Natural killer cell (primary cell): ENCODE measurements around the gene GZMB. TPM values are rescaled to one million over a fixed set of nuclear protein-coding genes. Genes with fewer than 3 reads are reported as not detected.

Experiments used
- ATAC-seq, 3 donors: fragments of 150-1000 bp in 2 of 3; fragments of 200-7000 bp in 1 of 3; cut with Tn5 transposase; 1 replicate in 1 of 3; 2 replicates in 2 of 3; pipeline ENCODE4 v1.10.0; 2021; ENCODE audit warnings: mild to moderate bottlenecking in 2 of 3, moderate library complexity in 2 of 3
- DNase-seq, 2 donors: peaks; one replicate each; pipeline versions ENCODE4 v3.0.0 to v3.0.0-alpha.2; 2013 to 2021; ENCODE audit warnings: mixed read lengths in 1 of 2
- H3K27ac ChIP-seq: one replicate; pipeline ENCODE4 v1.5.1; 2013; ENCODE audit warnings: mild to moderate bottlenecking, low read length
- H3K27me3 ChIP-seq: one replicate; pipeline ENCODE4 v1.6.1; 2013; ENCODE audit warnings: low read length; ENCODE audit not compliant: control insufficient read depth, insufficient read depth
- H3K36me3 ChIP-seq: one replicate; pipeline ENCODE4 v1.6.1; 2013; ENCODE audit warnings: low read length; ENCODE audit not compliant: control insufficient read depth, insufficient read depth
- H3K4me1 ChIP-seq: one replicate; pipeline ENCODE4 v1.6.1; 2013; ENCODE audit warnings: low read length; ENCODE audit not compliant: control insufficient read depth, insufficient read depth
- H3K4me3 ChIP-seq: one replicate; pipeline ENCODE4 v1.5.1; 2013; ENCODE audit warnings: low read length
- H3K9me3 ChIP-seq: one replicate; pipeline ENCODE4 v1.6.1; 2013; ENCODE audit warnings: low read length; ENCODE audit not compliant: control insufficient read depth, insufficient read depth
- H3K27ac Mint-ChIP-seq, 2 donors: one replicate each; pipeline ENCODE4 v1.8.0; 2022; ENCODE audit warnings: mild to moderate bottlenecking in 2 of 2, mixed read lengths in 2 of 2, moderate library complexity in 1 of 2
- H3K27me3 Mint-ChIP-seq, 2 donors: one replicate each; pipeline ENCODE4 v1.8.0; 2022; ENCODE audit warnings: low read depth in 2 of 2, mixed read lengths in 2 of 2
- H3K36me3 Mint-ChIP-seq: one replicate; pipeline ENCODE4 v1.8.0; 2022; ENCODE audit warnings: mixed read lengths
- H3K4me1 Mint-ChIP-seq, 2 donors: one replicate each; pipeline ENCODE4 v1.8.0; 2022; ENCODE audit warnings: mixed read lengths in 2 of 2
- H3K4me3 Mint-ChIP-seq: one replicate; pipeline ENCODE4 v1.8.0; 2022; ENCODE audit warnings: mild to moderate bottlenecking, moderate library complexity, mixed read lengths
- H3K9me3 Mint-ChIP-seq, 2 donors: one replicate each; pipeline ENCODE4 v1.8.0; 2022; ENCODE audit warnings: mixed read lengths in 2 of 2
- WGBS: methylation state at CpG from one replicate; pipeline ENCODE4 v1.1.7; 2013; ENCODE audit warnings: missing lambda C conversion rate; ENCODE audit not compliant: insufficient coverage; 5-methylcytosine and 5-hydroxymethylcytosine counted together
- intact Hi-C: fragments of 100-400 bp; cut with micrococcal nuclease; formaldehyde crosslinking; loops from one replicate; pipeline ENCODE4 v1.14.2; 2022
- total RNA-seq, 4 donors: library from RNA; stranded (reverse); fragments of 120-200 nt in 1 of 4; gene quantifications; one replicate each; pipeline versions ENCODE4 v1.2.3 to v1.2.4, GENCODE V29; 2013 to 2022
- TF ChIP-seq, protein P1 (sequence below): fragments of 200-600 bp; IDR thresholded peaks from one replicate; pipeline ENCODE4 v1.8.0; 2022; ENCODE audit warnings: antibody characterized with exemption

Gene GZMB, protein sequence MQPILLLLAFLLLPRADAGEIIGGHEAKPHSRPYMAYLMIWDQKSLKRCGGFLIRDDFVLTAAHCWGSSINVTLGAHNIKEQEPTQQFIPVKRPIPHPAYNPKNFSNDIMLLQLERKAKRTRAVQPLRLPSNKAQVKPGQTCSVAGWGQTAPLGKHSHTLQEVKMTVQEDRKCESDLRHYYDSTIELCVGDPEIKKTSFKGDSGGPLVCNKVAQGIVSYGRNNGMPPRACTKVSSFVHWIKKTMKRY
- total RNA-seq, result 1,000 to 10,000 TPM; 1,176 to 1,565 (median 1,384) TPM
- total RNA-seq (2013), result 488 TPM

DNA sequence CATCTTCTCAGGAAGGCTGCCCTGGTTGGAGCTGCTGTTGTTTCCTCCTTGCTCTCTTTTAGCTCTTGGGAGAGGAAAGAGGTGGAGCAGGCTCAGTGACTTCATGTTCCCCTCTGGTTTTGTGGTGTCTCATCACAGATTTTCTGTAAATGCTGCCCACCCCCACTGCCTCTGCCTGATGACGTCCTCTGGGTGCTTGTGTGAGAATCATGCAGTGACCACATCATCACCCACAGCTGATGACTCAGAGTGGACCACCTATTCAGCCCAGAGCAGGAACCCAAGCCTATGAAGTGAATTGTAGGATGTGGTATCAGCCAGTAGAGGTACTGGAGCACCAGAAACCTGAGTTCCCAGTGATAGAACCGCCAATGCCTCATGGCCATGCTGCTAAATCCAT, at the start of gene GZMB:
TSS of gene GZMB (minus strand) at position 33 of the 400 bp plus-strand sequence. CDS start at position 3, 30 bp downstream.
- Histone ChIP-seq H3K36me3 (peaks cover 33% of the 10 kb centered on the region), H3K4me3 (peak within 1 kb of the TSS; percentile 72), H3K4me1 (peaks cover 52% of the 10 kb centered on the region), H3K27ac (peak within 1 kb of the TSS; percentile 99), H3K27me3 (no peaks in the 10 kb centered on the region), H3K9me3 (no peaks in the 10 kb centered on the region)
- H3K27me3 Mint-ChIP-seq, result no peaks in the 10 kb centered on the region
- peak within 1 kb of the TSS; percentile 94 for H3K4me3 Mint-ChIP-seq
- H3K9me3 Mint-ChIP-seq, result no peaks in the 10 kb centered on the region
- H3K4me1 Mint-ChIP-seq, result peaks cover 56 to 60% of the 10 kb centered on the region in 2 donors
- peak; percentile 72 to 89 (median 85) for ATAC-seq
- TF ChIP-seq, protein P1, sequence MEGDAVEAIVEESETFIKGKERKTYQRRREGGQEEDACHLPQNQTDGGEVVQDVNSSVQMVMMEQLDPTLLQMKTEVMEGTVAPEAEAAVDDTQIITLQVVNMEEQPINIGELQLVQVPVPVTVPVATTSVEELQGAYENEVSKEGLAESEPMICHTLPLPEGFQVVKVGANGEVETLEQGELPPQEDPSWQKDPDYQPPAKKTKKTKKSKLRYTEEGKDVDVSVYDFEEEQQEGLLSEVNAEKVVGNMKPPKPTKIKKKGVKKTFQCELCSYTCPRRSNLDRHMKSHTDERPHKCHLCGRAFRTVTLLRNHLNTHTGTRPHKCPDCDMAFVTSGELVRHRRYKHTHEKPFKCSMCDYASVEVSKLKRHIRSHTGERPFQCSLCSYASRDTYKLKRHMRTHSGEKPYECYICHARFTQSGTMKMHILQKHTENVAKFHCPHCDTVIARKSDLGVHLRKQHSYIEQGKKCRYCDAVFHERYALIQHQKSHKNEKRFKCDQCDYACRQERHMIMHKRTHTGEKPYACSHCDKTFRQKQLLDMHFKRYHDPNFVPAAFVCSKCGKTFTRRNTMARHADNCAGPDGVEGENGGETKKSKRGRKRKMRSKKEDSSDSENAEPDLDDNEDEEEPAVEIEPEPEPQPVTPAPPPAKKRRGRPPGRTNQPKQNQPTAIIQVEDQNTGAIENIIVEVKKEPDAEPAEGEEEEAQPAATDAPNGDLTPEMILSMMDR, result peak; percentile 34
- peak within 1 kb of the TSS; percentile 99 for H3K27ac Mint-ChIP-seq
- intact Hi-C loops, result loop anchor here (1.0 to 5.0 kb wide), 7 partner anchors 29 to 305 kb away; partner anchors contain the start of gene SDR39U1
- DNase-seq, result peak; percentile 87 to 90
- H3K36me3 Mint-ChIP-seq, result peaks cover 25% of the 10 kb centered on the region
- 36% methylated on average over 2 of the region's 2 CpGs for WGBS

DNA sequence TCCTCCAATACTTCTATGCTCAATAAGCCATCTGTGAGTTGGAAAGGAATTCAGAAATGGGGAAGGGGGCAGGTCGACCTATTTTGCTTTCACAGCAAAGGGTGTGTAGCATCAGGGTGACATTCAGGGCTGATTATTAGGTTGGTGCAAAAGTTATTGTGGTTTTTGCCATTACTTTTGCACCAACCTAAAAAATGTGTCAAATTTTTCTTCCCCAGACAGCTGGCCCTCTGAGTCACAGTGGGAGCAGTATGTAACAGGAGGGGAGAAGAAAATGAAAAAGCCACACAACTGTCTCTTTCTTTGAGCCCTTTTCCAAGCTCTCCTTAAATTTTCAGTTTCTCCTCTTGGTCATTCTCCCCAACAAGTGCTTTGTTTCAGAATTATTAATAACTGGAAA, 47.1 kb upstream of the GZMB start:
- no CpG with 5 or more reads among the region's 1 CpG for WGBS
- ATAC-seq (peak; percentile 16 to 25 (median 22)), DNase-seq (peak in 1 of 2 donors; percentile 32)
- Mint-ChIP-seq H3K27me3 (no peaks in the 10 kb centered on the region), H3K9me3 (no peaks in the 10 kb centered on the region), H3K27ac (peak overlapping the region; percentile 99), H3K4me1 (peaks cover 87 to 91% of the 10 kb centered on the region in 2 donors), H3K4me3 (peak overlapping the region; percentile 99), H3K36me3 (peaks cover 6% of the 10 kb centered on the region)
- peak overlapping the region; percentile 92 for H3K27ac ChIP-seq
- TF ChIP-seq, protein P1, result no peak
- intact Hi-C loops, result no loop called here
- no peaks in the 10 kb centered on the region for H3K9me3 ChIP-seq
- no peak overlapping the region for H3K4me3 ChIP-seq
- peaks cover 43% of the 10 kb centered on the region for H3K4me1 ChIP-seq
- H3K36me3 ChIP-seq, result no peaks in the 10 kb centered on the region
- H3K27me3 ChIP-seq, result no peaks in the 10 kb centered on the region

DNA sequence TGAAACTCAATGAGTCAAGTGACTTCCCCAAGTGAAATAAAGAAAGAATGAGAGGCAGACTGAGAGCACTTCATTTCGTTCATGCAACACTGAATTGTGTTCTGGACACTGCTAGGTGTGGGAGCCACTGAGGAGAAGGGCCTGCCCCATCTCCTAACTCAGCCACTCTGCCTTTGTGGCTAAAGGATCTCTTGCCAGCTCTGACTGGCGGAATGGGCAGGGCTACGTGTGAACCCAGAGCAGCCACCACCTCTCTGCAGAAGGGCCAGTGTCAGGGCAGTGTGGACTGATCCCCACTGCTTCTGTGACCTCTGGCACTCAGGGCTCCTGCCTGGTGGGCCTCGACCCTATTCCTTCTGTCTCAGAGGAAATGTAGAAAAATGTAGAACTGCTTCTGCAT, 46.5 kb upstream of the GZMB start:
- ATAC-seq (peak; percentile 10 to 29 (median 18)), DNase-seq (no peak)
- Mint-ChIP-seq H3K27ac (peak overlapping the region; percentile 99), H3K4me3 (peak overlapping the region; percentile 99), H3K27me3 (no peaks in the 10 kb centered on the region), H3K36me3 (peaks cover 6% of the 10 kb centered on the region), H3K9me3 (no peaks in the 10 kb centered on the region), H3K4me1 (peaks cover 89 to 92% of the 10 kb centered on the region in 2 donors)
- no peaks in the 10 kb centered on the region for H3K36me3 ChIP-seq
- TF ChIP-seq, protein P1, result no peak
- peak overlapping the region; percentile 92 for H3K27ac ChIP-seq
- intact Hi-C loops, result no loop called here
- H3K9me3 ChIP-seq, result no peaks in the 10 kb centered on the region
- no peak overlapping the region for H3K4me3 ChIP-seq
- peaks cover 43% of the 10 kb centered on the region for H3K4me1 ChIP-seq
- H3K27me3 ChIP-seq, result no peaks in the 10 kb centered on the region
- 19% methylated on average over 4 of the region's 4 CpGs for WGBS
